Endothelial cell of umbilical vein (primary cell): ENCODE data around the gene AUTS2. TPM values are rescaled to one million over a fixed set of nuclear protein-coding genes. Genes with fewer than 3 reads are reported as not detected.

Experiments
- BruUV-seq: library from RNA; stranded (reverse); fragments of 400-500 nt; replicated peaks from 2 replicates; lab custom pipeline; 2021; lab: Mats Ljungman, UMichigan
- CTCF ChIA-PET: fragments of 300-600, 350-600 bp; sonication (Branson Sonifier 250); formaldehyde crosslinking; loops from one replicate; lab custom pipeline; 2021; ENCODE audit warnings: antibody characterized with exemption, inconsistent platforms; lab: Charles Lee
- POLR2A ChIA-PET: fragments of 300-600, 350-600 bp; sonication (Branson Sonifier 250); formaldehyde crosslinking; loops from one replicate; lab custom pipeline; 2021; ENCODE audit warnings: antibody characterized with exemption, inconsistent platforms; lab: Charles Lee
- DNase-seq: peaks from one replicate; pipeline ENCODE4 v3.0.0-alpha.2; 2011; ENCODE audit warnings: low read depth, low spot score
- FAIRE-seq: peaks from 2 replicates; lab custom pipeline; 2011; peaks lifted over from hg19 to GRCh38; lab: Jason Lieb, UNC
- H2AFZ ChIP-seq: 2 replicates; pipeline ENCODE4 v1.6.0; 2012; ENCODE audit warnings: low read depth, low read length, control low read depth, inconsistent platforms
- H3K27ac ChIP-seq: 2 replicates; pipeline ENCODE4 v1.5.1; 2011; ENCODE audit warnings: low read depth, mild to moderate bottlenecking, control low read depth, low read length, moderate library complexity; ENCODE audit not compliant: insufficient read depth
- H3K27me3 ChIP-seq, 2 experiments: 2 replicates each; pipeline versions ENCODE4 v1.6.0 to v1.6.1; 2011; ENCODE audit warnings: low read length in 2 of 2, mixed read lengths in 1 of 2; ENCODE audit not compliant: control insufficient read depth in 2 of 2, insufficient read depth in 2 of 2
- H3K36me3 ChIP-seq, 2 experiments: 2 replicates in 1 of 2; 3 replicates in 1 of 2; pipeline ENCODE4 v1.5.1; 2011; ENCODE audit warnings: low read length in 2 of 2, mild to moderate bottlenecking in 1 of 2, moderate library complexity in 1 of 2; ENCODE audit not compliant: control insufficient read depth in 2 of 2, insufficient read depth in 2 of 2; ENCODE audit errors: extremely low read depth in 1 of 2
- H3K4me1 ChIP-seq: 3 replicates; pipeline ENCODE4 v1.5.1; 2011; ENCODE audit warnings: mild to moderate bottlenecking, low read length; ENCODE audit not compliant: control insufficient read depth, insufficient read depth; ENCODE audit errors: extremely low read depth
- H3K4me2 ChIP-seq: 2 replicates; pipeline ENCODE4 v1.6.1; 2011; ENCODE audit warnings: low read length, control low read depth, mixed read lengths; ENCODE audit not compliant: insufficient read depth
- H3K4me3 ChIP-seq, 3 experiments: fragments of 200-600 bp in 1 of 3; sonication (generic), shearing (Covaris generic) in 1 of 3; replicated peaks in 1 of 3; 2 replicates each; pipeline ENCODE4 v1.5.1; 2011 to 2016; ENCODE audit warnings: control low read depth in 3 of 3, low read length in 3 of 3, mild to moderate bottlenecking in 2 of 3, inconsistent platforms in 1 of 3, low read depth in 1 of 3, moderate library complexity in 1 of 3; ENCODE audit not compliant: insufficient read depth in 1 of 3
- H3K79me2 ChIP-seq: 2 replicates; pipeline ENCODE4 v1.6.0; 2012; ENCODE audit warnings: low read length, inconsistent platforms; ENCODE audit not compliant: control insufficient read depth, insufficient read depth
- H3K9ac ChIP-seq: replicated peaks from 2 replicates; pipeline ENCODE3; 2011; ENCODE audit warnings: low read length, control low read depth; ENCODE audit not compliant: insufficient read depth; ENCODE audit errors: extremely low read depth
- H3K9me1 ChIP-seq: replicated peaks from 3 replicates; pipeline ENCODE4 v1.6.0; 2011; ENCODE audit warnings: mild to moderate bottlenecking, low read length; ENCODE audit not compliant: control insufficient read depth, insufficient read depth; ENCODE audit errors: extremely low read depth
- H3K9me3 ChIP-seq: replicated peaks from 2 replicates; pipeline ENCODE4 v1.5.1; 2012; ENCODE audit warnings: low read length, inconsistent platforms; ENCODE audit not compliant: control insufficient read depth, insufficient read depth
- H4K20me1 ChIP-seq: replicated peaks from 2 replicates; pipeline ENCODE3; 2011; ENCODE audit warnings: mild to moderate bottlenecking, low read length; ENCODE audit not compliant: control insufficient read depth, insufficient read depth; ENCODE audit errors: extremely low read depth
- CTCF ChIP-seq, 2 donors: IDR thresholded peaks; 1 replicate in 1 of 2; 2 replicates in 1 of 2; pipeline ENCODE4 v1.5.1; 2011; ENCODE audit warnings: low read length in 2 of 2, mild to moderate bottlenecking in 2 of 2, moderate library complexity in 2 of 2, control low read depth in 1 of 2, inconsistent platforms in 1 of 2, low read depth in 1 of 2; ENCODE audit not compliant: insufficient read depth in 1 of 2; ENCODE audit errors: extremely low read depth in 1 of 2
- FOS ChIP-seq: IDR thresholded peaks from 2 replicates; pipeline ENCODE4 v1.6.1; 2011; ENCODE audit warnings: mild to moderate bottlenecking, low read length, moderate library complexity, borderline replicate concordance; ENCODE audit not compliant: insufficient read depth
- GATA2 ChIP-seq: IDR thresholded peaks from 2 replicates; pipeline ENCODE4 v1.7.0; 2011; ENCODE audit warnings: low read depth, mild to moderate bottlenecking, moderate library complexity, mixed read lengths, low read length; ENCODE audit not compliant: insufficient read length, insufficient read depth
- JUN ChIP-seq: IDR thresholded peaks from 2 replicates; pipeline ENCODE4 v1.6.1; 2011; ENCODE audit warnings: borderline replicate concordance, low read depth; ENCODE audit not compliant: insufficient read length, insufficient read depth
- POLR2AphosphoS5 ChIP-seq: IDR thresholded peaks from 2 replicates; pipeline ENCODE4 v1.6.1; 2012; ENCODE audit warnings: low read depth, mild to moderate bottlenecking, control low read depth, low read length, moderate library complexity; ENCODE audit not compliant: insufficient read depth
- dilution Hi-C: fragments of 300-500 bp; cut with MboI; formaldehyde crosslinking; loops from one replicate; pipeline ENCODE4 v1.15.0; 2019; ENCODE audit warnings: low sequenced_read_pairs; ENCODE audit not compliant: extremely low pct_ligation_motif_present
- intact Hi-C: fragments of 100-400 bp; cut with micrococcal nuclease; formaldehyde crosslinking; loops from one replicate; pipeline ENCODE4 v1.10.0; 2022
- polyA plus RNA-seq, 4 experiments: library from polyadenylated mRNA; depleted of rRNA in 3 of 4; stranded (reverse) in 3 of 4; unstranded in 1 of 4; fragments of >200 nt; gene quantifications; 2 replicates each; pipeline versions ENCODE4 v1.2.1 to v1.2.3, GENCODE V29; 2011 to 2012; ENCODE audit warnings: missing spikeins in 1 of 4
- total RNA-seq: library from RNA; stranded (reverse); gene quantifications from 2 replicates; pipeline ENCODE4 v1.2.3, GENCODE V29; 2021
- TF ChIP-seq, protein P1 (sequence below): IDR thresholded peaks from 2 replicates; pipeline ENCODE4 v1.6.1; 2011; ENCODE audit not compliant: insufficient read depth, insufficient read length

Gene AUTS2
- total and polyA plus RNA-seq, 2 donors (not counting 3 experiments of a cell fraction or from before 2014, with no cell fraction given), result 0.59 to 8.0 TPM

GRCh38 chr7:70559815-70560214, 961.5 kb downstream of the AUTS2 start:
- FAIRE-seq, result no peak
- Histone ChIP-seq H3K27me3 (no peaks in the 10 kb centered on the region), H4K20me1 (no peaks in the 10 kb centered on the region), H3K9ac (no peak overlapping the region), H3K4me3 (no peak overlapping the region), H2AFZ (no peak overlapping the region), H3K79me2 (no peaks in the 10 kb centered on the region), H3K27ac (no peak overlapping the region), H3K9me3 (peaks cover 2% of the 10 kb centered on the region), H3K9me1 (no peaks in the 10 kb centered on the region), H3K4me1 (no peaks in the 10 kb centered on the region), H3K36me3 (no peaks in the 10 kb centered on the region), H3K4me2 (no peak overlapping the region)
- BruUV-seq, result no TSS peak
- ChIA-PET POLR2A (no interaction called here), CTCF (no interaction called here)
- intact Hi-C loops, result no loop called here
- DNase-seq, result no peak
- TF ChIP-seq, protein P1, sequence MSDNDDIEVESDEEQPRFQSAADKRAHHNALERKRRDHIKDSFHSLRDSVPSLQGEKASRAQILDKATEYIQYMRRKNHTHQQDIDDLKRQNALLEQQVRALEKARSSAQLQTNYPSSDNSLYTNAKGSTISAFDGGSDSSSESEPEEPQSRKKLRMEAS, result no peak
- TF ChIP-seq CTCF (IDR thresholded peaks at IDR 0.05; ENCODE audit: extremely low read depth in 1 of 2, insufficient read depth in 1 of 2, low read depth in 1 of 2, low read length in 2 of 2), result no peak
- no peak for TF ChIP-seq GATA2
- TF ChIP-seq JUN, result no peak
- no peak for TF ChIP-seq POLR2AphosphoS5
- TF ChIP-seq FOS, result no peak
- dilution Hi-C loops, result no loop called here
